Measurements from ENCODE around the gene ITGB2. TPM values are rescaled to one million over a fixed set of nuclear protein-coding genes. Genes with fewer than 3 reads are reported as not detected.

The ITGB2 gene
- total and polyA plus RNA-seq, 3 experiments from 2014 or later, result 159 to 847 (median 165) TPM

DNA sequence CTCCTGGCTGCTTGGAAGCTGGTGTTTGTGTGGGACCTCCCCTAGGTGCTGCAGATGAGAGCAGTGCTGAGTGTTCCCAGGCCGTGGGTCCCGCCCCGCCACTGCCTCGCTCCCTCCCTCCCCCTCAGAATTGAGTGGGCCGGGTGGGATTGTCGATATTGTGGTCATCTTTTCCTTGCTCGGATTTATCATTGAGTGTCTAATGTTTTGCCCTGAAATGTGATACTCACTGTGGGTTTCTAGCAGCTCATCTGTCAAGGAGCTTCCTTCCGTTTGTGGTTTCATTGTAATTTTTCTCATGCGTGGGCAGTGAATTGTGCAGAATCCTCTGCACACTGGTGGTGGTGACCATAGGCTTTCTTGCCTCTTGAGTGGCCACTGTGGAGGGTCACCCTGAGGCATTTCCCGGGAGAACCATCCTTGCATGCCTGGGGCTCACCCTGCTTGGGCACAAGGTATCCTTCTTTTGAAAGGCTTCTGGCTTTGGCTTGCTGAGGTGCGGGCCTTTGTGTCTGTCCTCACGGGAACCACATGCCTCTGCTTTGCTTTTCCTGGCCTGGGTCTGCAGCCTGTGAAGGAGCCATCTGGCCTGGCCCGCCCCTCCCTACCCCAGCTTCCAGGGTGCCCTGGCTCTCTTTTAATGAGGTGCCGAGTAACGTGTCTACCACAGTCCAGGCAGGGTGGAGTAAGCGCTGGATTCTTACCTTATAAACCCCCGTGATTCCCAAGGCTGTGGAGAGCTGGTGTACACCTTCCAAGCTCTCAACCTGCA lies 44.7 kb upstream of the ITGB2 start:
- peak overlapping the region in 4 of 8 donors; percentile 2 to 69 (median 22) for H3K27ac Mint-ChIP-seq
- Histone ChIP-seq H3K27ac (ENCODE audit: low read depth, low read length) (no peak overlapping the region), H3K27me3 (ENCODE audit: insufficient read depth, low read length, poor library complexity, severe bottlenecking) (no peaks in the 10 kb centered on the region), H3K4me3 (ENCODE audit: low read length) (peak overlapping the region; percentile 38), H3K36me3 (ENCODE audit: insufficient read depth, low read length) (peaks cover 10% of the 10 kb centered on the region), H3K9me3 (ENCODE audit: low read length) (no peaks in the 10 kb centered on the region), H3K4me1 (ENCODE audit: insufficient read depth, low read length) (peaks cover 32% of the 10 kb centered on the region)
- H3K9me3 Mint-ChIP-seq, result no peaks in the 10 kb centered on the region
- H3K36me3 Mint-ChIP-seq, result peaks cover 0 to 47% (median 18%) of the 10 kb centered on the region in 3 donors
- peak in 1 of 5 donors; percentile 18 for DNase-seq
- CTCF ChIA-PET, result interaction anchor here (1.0 to 4.6 kb wide), 3 partner anchors 16 to 172 kb away, joined by 3 to 22 read pairs (median 4); no protein-coding TSS in a partner anchor
- peaks cover 35 to 65% (median 42%) of the 10 kb centered on the region in 3 donors for H3K4me1 Mint-ChIP-seq
- H3K4me3 Mint-ChIP-seq, result peak overlapping the region in 6 of 7 donors; percentile 34 to 82 (median 54)
- POLR2A ChIA-PET, result no interaction called here
- H3K27me3 Mint-ChIP-seq, result no peaks in the 10 kb centered on the region

DNA sequence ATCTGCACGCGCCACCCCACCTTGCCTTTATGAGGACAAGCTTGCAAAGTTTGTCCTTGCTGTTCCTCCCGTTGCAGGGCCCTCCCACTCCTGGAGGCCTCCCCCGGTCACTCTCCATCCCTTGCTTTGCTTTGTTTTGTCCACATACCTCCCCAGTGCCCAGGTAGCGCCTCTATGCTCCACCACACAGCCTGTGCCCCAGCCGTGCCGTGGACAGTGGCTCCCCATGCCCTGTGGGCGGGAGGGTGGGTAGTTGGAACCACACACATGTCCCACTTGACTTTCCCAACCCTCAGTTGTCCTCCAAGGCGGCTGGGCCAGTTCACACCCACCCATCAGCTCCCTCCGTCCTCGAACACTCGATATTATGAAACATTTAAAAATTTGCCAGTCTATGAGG lies 43.7 kb upstream of the ITGB2 start:
- peaks cover 27 to 54% (median 33%) of the 10 kb centered on the region in 3 donors for H3K4me1 Mint-ChIP-seq

DNA sequence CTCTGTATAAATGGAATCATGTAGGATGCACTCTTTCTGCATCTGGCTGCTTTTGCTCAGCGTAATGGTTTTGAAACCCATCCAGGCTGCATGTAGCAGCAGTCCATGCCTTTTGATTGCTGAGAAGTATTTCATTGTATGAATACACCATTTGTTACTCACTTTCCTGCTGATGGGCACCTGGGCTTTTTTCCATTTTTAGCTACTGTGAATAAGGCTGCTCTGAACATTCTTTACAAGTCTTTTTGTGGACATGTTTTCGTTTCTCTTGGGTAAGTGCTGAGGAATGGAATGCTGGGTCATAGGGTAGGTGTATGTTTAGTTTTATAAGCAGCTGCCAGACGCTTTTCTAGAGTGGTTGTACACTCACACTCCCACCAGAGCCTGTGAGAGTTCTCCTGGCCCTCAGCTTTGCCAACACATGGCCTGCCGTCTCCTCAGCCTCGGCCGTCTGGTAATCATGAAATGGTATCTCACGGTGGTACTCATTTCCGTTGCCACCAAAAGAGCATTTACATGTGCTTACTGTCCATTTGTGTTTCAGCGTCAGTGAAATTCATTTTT lies 41.8 kb upstream of the ITGB2 start:
- Mint-ChIP-seq H3K4me1 (peaks cover 22 to 45% (median 31%) of the 10 kb centered on the region in 3 donors), H3K4me3 (no peak overlapping the region), H3K9me3 (no peaks in the 10 kb centered on the region), H3K27ac (no peak overlapping the region), H3K27me3 (no peaks in the 10 kb centered on the region), H3K36me3 (peaks cover 0 to 60% (median 16%) of the 10 kb centered on the region in 3 donors)
- Histone ChIP-seq H3K9me3 (ENCODE audit: low read length) (no peaks in the 10 kb centered on the region), H3K4me3 (ENCODE audit: low read length) (no peak overlapping the region), H3K27me3 (ENCODE audit: insufficient read depth, low read length, poor library complexity, severe bottlenecking) (no peaks in the 10 kb centered on the region), H3K4me1 (ENCODE audit: insufficient read depth, low read length) (peaks cover 28% of the 10 kb centered on the region), H3K27ac (ENCODE audit: low read depth, low read length) (no peak overlapping the region), H3K36me3 (ENCODE audit: insufficient read depth, low read length) (peaks cover 10% of the 10 kb centered on the region)
- POLR2A ChIA-PET, result no interaction called here
- CTCF ChIA-PET, result interaction anchor here (1.5 to 4.6 kb wide), 2 partner anchors 13 to 175 kb away, joined by 4 to 22 read pairs; no protein-coding TSS in a partner anchor
- no peak for DNase-seq

More for the DNA sequence above, 43.7 kb upstream of the ITGB2 start:
- POLR2A ChIA-PET, result no interaction called here
- no peak overlapping the region for H3K27ac Mint-ChIP-seq
- H3K9me3 Mint-ChIP-seq, result no peaks in the 10 kb centered on the region
- CTCF ChIA-PET, result interaction anchor here (1.0 to 4.6 kb wide), 2 partner anchors 15 to 172 kb away, joined by 3 to 22 read pairs; no protein-coding TSS in a partner anchor
- Histone ChIP-seq H3K36me3 (ENCODE audit: insufficient read depth, low read length) (peaks cover 10% of the 10 kb centered on the region), H3K4me1 (ENCODE audit: insufficient read depth, low read length) (peaks cover 32% of the 10 kb centered on the region), H3K4me3 (ENCODE audit: low read length) (no peak overlapping the region), H3K27me3 (ENCODE audit: insufficient read depth, low read length, poor library complexity, severe bottlenecking) (no peaks in the 10 kb centered on the region), H3K9me3 (ENCODE audit: low read length) (no peaks in the 10 kb centered on the region), H3K27ac (ENCODE audit: low read depth, low read length) (no peak overlapping the region)
- peak overlapping the region in 3 of 7 donors; percentile 9 to 65 (median 11) for H3K4me3 Mint-ChIP-seq
- DNase-seq, result no peak
- H3K27me3 Mint-ChIP-seq, result no peaks in the 10 kb centered on the region
- H3K36me3 Mint-ChIP-seq, result peaks cover 0 to 46% (median 15%) of the 10 kb centered on the region in 3 donors

DNA sequence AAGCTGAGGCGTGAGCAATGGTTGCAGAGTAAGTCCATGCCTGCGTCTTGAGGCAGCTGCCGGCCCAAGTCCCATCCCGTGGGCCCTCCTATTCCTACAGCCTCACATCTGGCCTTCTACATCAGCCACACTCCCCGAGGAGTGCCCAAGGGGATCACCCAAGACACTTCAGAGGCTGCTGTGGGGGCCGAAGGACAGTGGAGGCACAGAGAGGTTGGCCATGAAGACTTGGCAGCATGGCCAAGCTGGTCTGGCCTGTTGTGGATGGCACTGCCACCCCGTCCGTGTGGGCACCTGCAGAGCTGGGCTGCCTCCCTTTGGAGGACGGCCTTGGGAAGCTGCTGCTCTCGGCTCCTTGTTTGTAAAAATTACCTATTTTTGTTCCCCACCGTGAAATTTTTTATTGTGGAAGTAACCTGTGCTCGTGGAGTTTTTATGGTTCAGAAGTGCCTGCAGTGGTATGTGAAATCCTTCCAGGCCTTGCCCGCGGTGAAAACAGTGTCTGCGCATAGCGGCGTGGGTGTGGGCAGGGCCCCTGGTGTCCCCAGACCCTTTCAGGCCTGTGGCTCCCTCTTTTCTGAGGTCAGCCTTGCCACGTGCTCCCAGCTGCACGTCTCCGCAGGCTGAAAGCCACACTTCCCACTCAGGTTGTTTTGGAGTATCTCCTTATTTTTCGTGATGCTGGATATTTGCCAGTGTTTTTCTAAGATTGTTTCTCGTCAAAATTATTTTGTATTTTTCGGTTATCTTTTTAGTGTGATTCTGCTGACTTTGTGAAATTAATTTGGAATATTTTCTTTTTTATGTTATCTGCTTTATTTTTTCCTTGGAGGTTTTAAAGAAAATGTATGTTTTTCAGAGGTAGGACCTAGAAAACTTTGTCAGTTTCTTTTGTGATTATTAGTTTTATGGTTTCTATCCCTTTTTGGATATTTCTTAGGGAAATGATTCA lies 39.7 kb upstream of the ITGB2 start:
- DNase-seq, result no peak
- Mint-ChIP-seq H3K27me3 (peaks cover 0 to under 1% of the 10 kb centered on the region in 2 donors), H3K36me3 (peaks cover 0 to 75% (median 19%) of the 10 kb centered on the region in 3 donors), H3K9me3 (no peaks in the 10 kb centered on the region), H3K27ac (no peak overlapping the region), H3K4me1 (peaks cover 14 to 37% (median 29%) of the 10 kb centered on the region in 3 donors), H3K4me3 (no peak overlapping the region)
- CTCF ChIA-PET, result interaction anchor here (1.4 kb wide), 1 partner anchor 11 kb away, joined by 6 read pairs; no protein-coding TSS in a partner anchor
- Histone ChIP-seq H3K4me1 (ENCODE audit: insufficient read depth, low read length) (peaks cover 13% of the 10 kb centered on the region), H3K27ac (ENCODE audit: low read depth, low read length) (no peak overlapping the region), H3K4me3 (ENCODE audit: low read length) (no peak overlapping the region), H3K36me3 (ENCODE audit: insufficient read depth, low read length) (peaks cover 10% of the 10 kb centered on the region), H3K9me3 (ENCODE audit: low read length) (no peaks in the 10 kb centered on the region), H3K27me3 (ENCODE audit: insufficient read depth, low read length, poor library complexity, severe bottlenecking) (no peaks in the 10 kb centered on the region)
- POLR2A ChIA-PET, result no interaction called here

DNA sequence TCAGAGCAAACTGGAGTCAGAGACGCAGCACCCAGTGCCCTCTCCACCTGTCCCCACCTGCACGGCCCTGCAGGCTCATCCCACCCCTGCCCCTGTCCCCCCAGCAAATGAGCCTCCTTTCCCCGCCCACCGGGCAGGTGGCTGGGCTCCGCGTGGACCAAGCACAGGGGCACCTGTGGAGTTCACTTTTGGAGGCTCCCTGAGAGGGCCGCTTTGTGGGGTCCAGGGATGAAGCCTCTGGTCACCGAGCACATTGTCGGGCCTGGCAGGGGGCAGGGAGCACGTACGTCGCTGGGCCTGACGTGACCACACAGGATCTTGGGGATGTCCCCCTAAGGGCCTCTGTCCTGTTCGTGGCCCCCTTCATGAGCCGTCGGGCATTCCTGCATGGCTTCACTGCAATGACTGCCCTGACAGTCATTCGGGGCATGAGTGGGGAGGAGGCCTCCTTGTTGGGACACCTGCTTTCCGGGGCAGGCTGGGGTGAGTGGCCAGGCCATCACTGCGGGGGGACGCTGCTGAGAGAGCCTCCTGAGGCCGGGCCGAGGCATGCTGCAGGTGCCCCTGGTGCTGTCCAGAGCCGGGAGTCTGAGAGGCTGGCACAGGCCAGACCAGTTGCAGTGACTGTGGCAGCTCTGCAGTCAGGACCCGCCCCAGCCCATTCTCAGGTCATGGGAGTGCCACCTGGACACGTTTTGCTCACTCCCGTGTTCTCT lies 38.8 kb upstream of the ITGB2 start:
- Histone ChIP-seq H3K36me3 (ENCODE audit: insufficient read depth, low read length) (peaks cover 10% of the 10 kb centered on the region), H3K27me3 (ENCODE audit: insufficient read depth, low read length, poor library complexity, severe bottlenecking) (no peaks in the 10 kb centered on the region), H3K4me1 (ENCODE audit: insufficient read depth, low read length) (peaks cover 4% of the 10 kb centered on the region), H3K9me3 (ENCODE audit: low read length) (no peaks in the 10 kb centered on the region), H3K4me3 (ENCODE audit: low read length) (no peak overlapping the region), H3K27ac (ENCODE audit: low read depth, low read length) (no peak overlapping the region)
- DNase-seq, result no peak
- peaks cover 6 to 31% (median 22%) of the 10 kb centered on the region in 3 donors for H3K4me1 Mint-ChIP-seq
- ChIA-PET CTCF (interaction anchor here (1.4 kb wide), 1 partner anchor 10 kb away, joined by 6 read pairs; no protein-coding TSS in a partner anchor), POLR2A (no interaction called here)
- H3K27ac Mint-ChIP-seq, result no peak overlapping the region
- H3K27me3 Mint-ChIP-seq, result peaks cover 0 to 2% of the 10 kb centered on the region in 2 donors
- peaks cover 0 to 77% (median 16%) of the 10 kb centered on the region in 3 donors for H3K36me3 Mint-ChIP-seq
- H3K9me3 Mint-ChIP-seq, result no peaks in the 10 kb centered on the region
- H3K4me3 Mint-ChIP-seq, result no peak overlapping the region

DNA sequence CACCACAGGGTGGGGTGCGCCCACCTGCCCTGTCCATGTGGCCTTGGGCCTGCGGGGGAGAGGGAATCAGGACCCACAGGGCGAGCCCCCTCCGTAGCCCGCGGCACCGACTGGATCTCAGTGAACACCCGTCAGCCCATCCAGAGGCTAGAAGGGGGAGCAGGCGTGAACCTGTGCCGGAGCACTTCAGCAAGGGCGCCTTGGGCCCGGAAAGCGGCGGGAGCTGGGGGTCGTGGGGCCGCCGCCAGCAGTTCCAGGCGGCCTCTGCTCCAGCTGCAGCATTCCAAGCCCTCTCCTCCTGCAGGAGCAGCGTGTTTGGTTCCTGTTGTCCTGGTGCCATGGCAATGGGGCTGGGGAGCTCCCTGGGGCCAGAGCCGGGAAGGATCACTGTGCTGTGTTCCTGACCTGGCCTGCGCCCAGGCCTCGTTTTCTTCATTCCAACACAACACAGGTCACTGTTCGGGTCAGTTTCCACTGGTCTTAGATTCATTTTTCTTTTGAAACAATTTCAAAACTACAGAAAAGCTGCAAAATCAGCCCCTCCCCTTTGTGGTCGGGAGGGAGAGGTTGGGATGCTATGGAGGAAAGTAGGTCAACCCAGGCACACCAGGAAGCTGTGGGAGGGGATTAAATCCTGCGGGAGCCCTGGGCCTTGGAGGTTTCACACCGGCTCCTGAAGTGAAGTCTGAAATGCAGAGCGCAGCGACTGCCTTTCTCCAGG lies 37.9 kb upstream of the ITGB2 start:
- H3K27ac ChIP-seq (ENCODE audit: low read depth, low read length), result no peak overlapping the region
- H3K9me3 Mint-ChIP-seq, result no peaks in the 10 kb centered on the region
- ChIA-PET POLR2A (no interaction called here), CTCF (no interaction called here)
- H3K27me3 ChIP-seq (ENCODE audit: insufficient read depth, low read length, poor library complexity, severe bottlenecking), result no peaks in the 10 kb centered on the region
- no peak overlapping the region for H3K4me3 Mint-ChIP-seq
- H3K27me3 Mint-ChIP-seq, result peaks cover 0 to 2% of the 10 kb centered on the region in 2 donors
- no peaks in the 10 kb centered on the region for H3K9me3 ChIP-seq (ENCODE audit: low read length)
- H3K36me3 Mint-ChIP-seq, result peaks cover 0 to 84% (median 16%) of the 10 kb centered on the region in 3 donors
- H3K36me3 ChIP-seq (ENCODE audit: insufficient read depth, low read length), result peaks cover 10% of the 10 kb centered on the region
- DNase-seq, result no peak
- no peak overlapping the region for H3K27ac Mint-ChIP-seq
- H3K4me1 Mint-ChIP-seq, result peaks cover 3 to 26% (median 13%) of the 10 kb centered on the region in 3 donors
- no peaks in the 10 kb centered on the region for H3K4me1 ChIP-seq (ENCODE audit: insufficient read depth, low read length)
- H3K4me3 ChIP-seq (ENCODE audit: low read length), result no peak overlapping the region
